Myocyte (in vitro differentiated cells): ENCODE results near the gene PRKCA. TPM values are rescaled to one million over a fixed set of nuclear protein-coding genes. Genes with fewer than 3 reads are reported as not detected.

Source experiments
- DNase-seq: peaks from one replicate; pipeline ENCODE4 v3.0.0-alpha.2; 2012; ENCODE audit warnings: low read depth
- total RNA-seq: library from RNA; depleted of rRNA; stranded (reverse); fragments of >200 nt; gene quantifications from 2 replicates; pipeline ENCODE4 v1.2.3, GENCODE V29; 2014

Gene PRKCA
- total RNA-seq, 1 donor from 2014 or later: 8.6 TPM

GRCh38 chr17:66725956-66726355 is 423.5 kb downstream of the PRKCA start:
- no peak for DNase-seq

GRCh38 chr17:66726371-66726770 is 424.0 kb downstream of the PRKCA start:
- no peak for DNase-seq

GRCh38 chr17:66726846-66727245 is 424.4 kb downstream of the PRKCA start:
- DNase-seq: no peak

DNA sequence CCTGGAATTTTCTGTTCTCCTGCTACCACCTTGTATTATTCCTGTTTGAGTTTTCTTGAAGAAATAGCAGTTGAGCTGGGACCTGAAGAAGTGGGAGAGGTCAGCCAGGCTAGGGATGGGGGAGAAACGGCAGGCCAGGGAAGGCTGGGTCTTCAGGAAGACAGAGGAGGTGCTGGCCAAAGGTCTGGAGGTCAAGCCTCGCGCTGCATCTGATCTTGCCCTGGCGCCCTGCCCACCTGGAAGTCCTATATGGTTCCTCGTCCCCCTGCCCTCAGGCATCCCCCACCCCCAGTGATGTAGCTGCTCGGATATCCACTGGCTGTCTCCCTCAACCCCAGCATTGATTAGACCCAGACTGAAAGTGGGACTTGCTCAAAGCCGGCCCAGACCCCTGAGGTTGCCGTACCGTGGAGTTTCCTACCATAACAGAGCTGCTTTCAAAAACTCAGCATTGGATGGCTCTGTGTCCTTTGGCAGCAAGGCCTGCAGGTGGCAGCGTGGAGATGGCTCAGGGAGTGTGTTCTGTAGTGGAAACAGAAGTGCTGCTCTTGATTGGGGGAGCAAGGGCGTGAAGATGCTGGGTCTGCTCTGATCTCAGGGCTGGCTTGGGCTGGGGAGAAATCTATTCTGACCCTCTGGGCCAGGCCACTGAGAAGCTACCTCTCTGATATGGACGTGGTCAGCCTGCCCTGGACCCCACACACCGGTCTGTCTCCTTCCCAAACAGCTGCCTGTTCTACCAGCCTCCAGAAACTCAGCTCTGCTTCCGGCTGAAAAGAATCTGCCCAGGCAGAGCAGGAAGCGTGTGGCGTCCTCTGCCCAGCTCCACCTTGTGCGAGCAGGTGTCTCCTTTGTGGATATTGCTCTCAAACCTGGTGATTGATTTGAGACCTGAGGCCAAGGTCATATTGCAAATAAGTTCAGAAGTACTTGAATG is 425.5 kb downstream of the PRKCA start:
- peak; percentile 66 for DNase-seq

DNA sequence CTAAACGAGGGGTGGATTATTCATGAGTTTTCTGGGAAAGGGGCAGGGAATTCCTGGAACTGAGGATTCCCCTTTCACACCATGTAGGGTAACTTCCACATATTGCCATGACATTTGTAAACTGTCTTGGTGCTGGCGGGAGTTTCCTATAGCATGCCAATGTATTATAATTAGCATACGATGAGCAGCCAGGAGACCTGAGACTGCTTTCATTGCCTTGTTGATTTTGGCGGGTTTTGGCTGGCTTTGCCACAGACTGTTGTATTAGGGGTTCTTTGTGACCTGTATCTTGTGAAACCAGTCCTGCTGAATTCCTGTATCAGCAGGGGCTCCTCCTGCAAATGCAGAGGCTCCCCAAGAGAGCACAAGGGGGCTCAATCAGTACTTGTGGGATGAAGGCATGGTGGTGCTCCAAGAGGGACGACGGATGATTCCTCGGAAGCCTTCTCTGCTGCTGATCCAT is 428.1 kb downstream of the PRKCA start:
- no peak for DNase-seq

- DNase-seq: no peak
Observed at GRCh38 chr17:66733759-66734158, 431.3 kb downstream of the PRKCA start.

GRCh38 chr17:66734186-66734943 is 432.0 kb downstream of the PRKCA start:
- no peak for DNase-seq

DNA sequence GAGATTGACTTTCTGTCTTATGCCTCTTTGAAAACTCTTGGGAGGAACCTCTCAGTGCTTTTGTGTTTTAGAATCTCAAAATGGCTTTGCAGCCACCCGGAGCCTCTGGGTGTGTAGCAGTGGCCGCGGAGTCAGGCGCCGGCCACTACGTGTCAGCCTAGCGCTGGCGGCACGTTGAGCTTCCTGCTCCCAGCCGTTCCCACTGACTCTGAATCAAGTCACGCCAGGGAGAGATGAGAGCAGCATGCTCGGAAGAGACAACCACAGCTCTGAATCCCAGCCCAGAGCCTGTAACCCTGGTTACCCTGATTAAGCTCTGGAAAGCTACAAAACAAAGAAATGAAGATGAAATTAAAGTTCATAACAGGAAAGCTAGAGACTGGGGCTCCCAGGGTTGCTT is 435.1 kb downstream of the PRKCA start:
- DNase-seq: no peak

GRCh38 chr17:66738301-66738700 is 435.9 kb downstream of the PRKCA start:
- no peak for DNase-seq

- DNase-seq: no peak
Observed at GRCh38 chr17:66739553-66739952, 437.1 kb downstream of the PRKCA start.

DNA sequence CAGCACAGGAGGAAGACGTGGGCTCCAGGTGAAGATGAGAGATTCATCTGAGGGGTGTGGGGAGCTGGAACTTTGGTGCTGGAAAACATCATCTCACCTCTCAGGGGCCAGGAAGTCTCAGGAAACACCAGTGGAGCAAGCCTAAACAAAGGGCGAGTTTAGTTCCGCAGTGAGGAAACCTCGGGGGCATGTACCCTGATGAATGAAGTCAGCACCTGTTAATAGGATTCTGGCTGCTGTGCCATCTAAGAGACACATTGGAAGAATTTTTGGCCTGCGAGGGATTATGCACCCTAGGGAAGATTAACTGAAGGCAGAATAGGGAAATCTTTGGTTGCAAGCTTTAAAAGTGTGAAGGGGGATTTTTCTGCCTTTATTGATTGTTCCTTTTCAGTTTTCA is 437.8 kb downstream of the PRKCA start:
- DNase-seq: no peak

GRCh38 chr17:66743511-66743910 is 441.1 kb downstream of the PRKCA start:
- DNase-seq: no peak

- no peak for DNase-seq
Observed at GRCh38 chr17:66746736-66747135, 444.3 kb downstream of the PRKCA start.

DNA sequence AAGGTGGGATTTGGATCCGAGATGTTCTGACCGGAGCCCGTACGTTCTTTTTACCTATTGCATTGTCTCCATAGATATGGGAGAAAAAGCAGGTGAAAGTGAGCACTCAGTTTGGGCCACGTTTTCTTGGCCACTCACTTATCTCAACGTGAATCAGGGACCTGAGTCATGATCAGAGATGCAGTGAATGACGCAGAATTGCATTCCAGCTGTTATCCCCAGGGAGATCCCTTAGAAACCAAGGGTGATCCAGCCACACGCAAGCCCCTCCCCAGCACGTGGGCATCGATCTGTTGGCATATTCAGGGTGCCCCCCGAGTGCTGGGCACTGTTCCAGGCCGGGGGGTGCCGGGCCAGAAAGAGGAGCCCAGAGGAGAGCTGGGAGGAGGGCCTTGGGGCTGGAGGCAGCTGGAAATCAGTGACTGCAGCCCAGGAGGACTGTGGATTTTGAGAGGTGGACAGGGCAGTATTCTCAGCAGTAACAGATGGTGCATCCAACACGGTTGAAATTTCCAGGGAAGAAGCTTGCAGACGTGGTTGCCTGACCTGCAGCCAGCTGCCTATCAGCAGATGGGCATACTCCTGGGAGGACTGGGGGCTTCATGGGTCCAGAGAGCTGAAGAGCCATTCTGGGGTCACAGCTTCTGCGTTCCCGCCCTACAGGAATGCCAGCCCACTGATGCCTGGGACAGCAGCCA is 445.3 kb downstream of the PRKCA start:
- DNase-seq: peak; percentile 43

DNA sequence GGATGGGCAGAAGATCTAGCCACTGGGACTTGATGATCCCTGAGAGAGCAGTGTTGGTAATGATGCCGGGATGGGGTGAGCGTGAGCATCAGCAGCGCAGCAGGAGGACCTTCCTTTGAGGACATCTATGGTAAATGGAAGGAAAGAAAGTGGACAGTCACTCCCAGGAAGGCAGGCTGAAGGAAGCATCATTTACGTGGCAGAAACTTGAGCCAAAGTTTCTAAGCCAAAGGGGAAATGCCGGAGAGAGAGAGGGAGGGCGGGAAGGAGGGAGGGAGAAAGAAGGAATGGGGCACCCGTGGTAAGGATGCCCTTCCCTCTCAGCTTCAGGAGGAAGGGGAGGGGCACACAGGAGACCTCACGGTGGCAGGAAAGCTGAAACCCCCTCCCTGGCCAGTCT is 446.2 kb downstream of the PRKCA start:
- DNase-seq: no peak

- no peak for DNase-seq
Observed at GRCh38 chr17:66749217-66749832, 446.9 kb downstream of the PRKCA start.

DNA sequence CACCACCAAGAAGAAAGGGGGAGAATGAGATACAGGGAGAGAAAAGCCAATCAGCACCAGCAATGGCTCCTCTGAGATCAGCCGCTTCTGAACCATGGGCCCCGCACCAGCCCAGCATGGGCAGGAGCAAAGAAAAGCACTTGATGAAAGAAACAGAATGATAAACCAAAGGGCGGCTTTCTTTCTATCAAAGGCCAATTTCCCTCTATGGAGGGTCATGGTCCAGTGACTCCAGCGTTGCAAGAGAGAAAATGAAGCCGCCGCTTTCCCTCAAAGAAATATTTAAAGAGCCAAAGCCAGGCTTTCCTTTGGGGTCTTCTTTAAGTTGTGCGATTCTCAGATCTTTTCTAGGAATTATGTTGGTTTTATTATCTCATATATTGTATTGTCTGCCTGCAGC is 447.7 kb downstream of the PRKCA start:
- no peak for DNase-seq

- DNase-seq: no peak
Observed at GRCh38 chr17:66750781-66751543, 448.5 kb downstream of the PRKCA start.

GRCh38 chr17:66751771-66752170 is 449.4 kb downstream of the PRKCA start:
- DNase-seq: no peak

- no peak for DNase-seq
Observed at GRCh38 chr17:66752411-66752810, 450.0 kb downstream of the PRKCA start.
